Liver (tissue), 3 donors: ENCODE data around the gene DOK6.
"Not testable (repeated sequence)": the region's sequence is repeated elsewhere in the genome, so short reads cannot be mapped to it uniquely, and the experiment has no call there.

Source experiments
- CTCF ChIP-seq: fragments of 150-350 bp; IDR thresholded peaks from 2 replicates; pipeline ENCODE4 v1.5.1; 2017; ENCODE audit warnings: improper control_type of control experiment, low read depth, low read length; ENCODE audit not compliant: missing input control
- HNF4G ChIP-seq: IDR thresholded peaks from 2 replicates; pipeline ENCODE4 v1.6.1; 2016; ENCODE audit warnings: antibody characterized with exemption
- JUND ChIP-seq, 2 donors: IDR thresholded peaks; 2 replicates each; pipeline ENCODE4 v1.6.1; 2016; ENCODE audit warnings: antibody characterized with exemption in 2 of 2
- RAD21 ChIP-seq, 2 donors: IDR thresholded peaks; 2 replicates each; pipeline ENCODE4 v1.6.1; 2016; ENCODE audit warnings: antibody characterized with exemption in 2 of 2, mild to moderate bottlenecking in 2 of 2
- REST ChIP-seq: IDR thresholded peaks from 2 replicates; pipeline ENCODE4 v1.6.1; 2016; ENCODE audit warnings: antibody characterized with exemption, mild to moderate bottlenecking
- RXRA ChIP-seq, 2 donors: IDR thresholded peaks; 2 replicates each; pipeline ENCODE4 v1.6.1; 2017 to 2018; ENCODE audit warnings: antibody characterized with exemption in 2 of 2, mild to moderate bottlenecking in 1 of 2
- SP1 ChIP-seq: IDR thresholded peaks from 2 replicates; pipeline ENCODE4 v1.6.1; 2018; ENCODE audit warnings: antibody characterized with exemption, mild to moderate bottlenecking
- TAF1 ChIP-seq: conservative IDR thresholded peaks from 2 replicates; pipeline ENCODE4 v1.6.1; 2016; ENCODE audit warnings: antibody characterized with exemption, mild to moderate bottlenecking
- YY1 ChIP-seq: IDR thresholded peaks from 2 replicates; pipeline ENCODE4 v1.6.1; 2016; ENCODE audit warnings: antibody characterized with exemption, mild to moderate bottlenecking
- TF ChIP-seq, protein P1 (sequence below): IDR thresholded peaks from 2 replicates; pipeline ENCODE4 v1.6.1; 2016; ENCODE audit warnings: antibody characterized with exemption
- donor health status: healthy.
- donor health status: healthy.

- not testable (repeated sequence) for TF ChIP-seq RAD21 (IDR thresholded peaks at IDR 0.05); CTCF; REST; SP1; JUND (IDR thresholded peaks at IDR 0.05); YY1; RXRA (IDR thresholded peaks at IDR 0.05); TAF1; HNF4G
- TF ChIP-seq, protein P1, sequence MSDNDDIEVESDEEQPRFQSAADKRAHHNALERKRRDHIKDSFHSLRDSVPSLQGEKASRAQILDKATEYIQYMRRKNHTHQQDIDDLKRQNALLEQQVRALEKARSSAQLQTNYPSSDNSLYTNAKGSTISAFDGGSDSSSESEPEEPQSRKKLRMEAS: not testable (repeated sequence)
Observed at GRCh38 chr18:69834980-69835379, 434.3 kb downstream of the DOK6 start.
